ENCODE measurements around the gene ZNF263.

Gene ZNF263

DNA sequence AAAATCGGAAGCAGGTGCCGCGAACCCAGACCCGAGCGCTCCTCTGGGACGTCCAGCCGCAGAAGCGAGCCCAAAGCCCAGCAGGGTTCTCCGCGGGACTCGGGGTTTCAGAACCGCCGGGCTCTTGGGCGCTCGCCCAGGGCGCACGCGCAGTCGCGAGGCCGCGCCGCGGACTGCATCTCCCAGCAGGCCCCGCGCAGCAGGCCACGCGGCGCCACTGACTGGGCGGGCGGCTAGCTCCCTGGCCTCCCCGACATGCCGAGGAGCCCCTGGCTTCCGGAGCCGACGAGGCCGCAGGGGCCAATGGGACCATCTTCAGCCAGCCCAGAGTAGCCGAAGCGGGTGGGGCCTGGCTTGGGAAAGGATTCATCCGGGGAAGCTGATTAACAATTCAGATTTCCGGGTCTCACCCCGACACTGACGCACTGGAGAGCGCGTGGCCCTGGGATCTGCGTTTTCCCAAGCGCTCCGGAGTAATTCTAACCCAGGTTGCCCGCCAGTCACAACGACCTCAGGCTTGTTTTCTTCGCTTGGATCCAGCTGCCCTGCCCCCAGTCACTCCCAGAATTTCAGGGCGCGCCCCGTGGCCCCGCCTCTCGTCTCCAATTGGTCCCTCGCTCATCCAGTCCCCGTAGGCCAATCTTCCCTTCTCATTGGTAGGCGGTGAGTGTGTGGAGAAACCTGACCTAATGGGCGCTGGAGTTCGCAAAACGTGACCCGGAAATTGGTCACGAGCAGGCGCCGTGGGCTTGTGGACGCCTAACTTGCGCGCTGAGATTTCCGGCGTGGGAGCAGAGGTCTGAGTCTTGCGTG, at the start of gene ZNF263:
Gene ZNF263 (plus strand): TSS at position 762 of the 813 bp plus-strand sequence. CDS start 328 bp downstream, outside the sequence.
- DNase-seq (ENCODE audit: low read depth in 2 of 2), result peak; percentile 86 to 91

DNA sequence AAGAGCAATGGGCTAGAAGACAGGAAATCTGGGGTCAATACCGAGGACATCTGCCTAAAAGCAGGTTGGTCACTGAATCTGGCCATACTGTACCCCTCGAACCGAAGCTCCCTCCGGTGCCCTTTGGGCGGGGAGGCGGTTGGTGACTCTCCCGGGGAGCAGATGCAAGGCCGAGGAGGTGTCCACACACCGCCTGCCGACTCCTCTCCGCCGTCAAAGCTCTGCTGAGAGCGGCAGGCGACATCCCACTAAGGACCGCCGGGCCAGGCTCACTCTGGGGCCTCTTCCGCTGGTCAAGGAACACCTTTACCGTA, 48.8 kb upstream of the ZNF263 start:
- DNase-seq (ENCODE audit: low read depth in 2 of 2), result peak in 1 of 2 donors; percentile 12

DNA sequence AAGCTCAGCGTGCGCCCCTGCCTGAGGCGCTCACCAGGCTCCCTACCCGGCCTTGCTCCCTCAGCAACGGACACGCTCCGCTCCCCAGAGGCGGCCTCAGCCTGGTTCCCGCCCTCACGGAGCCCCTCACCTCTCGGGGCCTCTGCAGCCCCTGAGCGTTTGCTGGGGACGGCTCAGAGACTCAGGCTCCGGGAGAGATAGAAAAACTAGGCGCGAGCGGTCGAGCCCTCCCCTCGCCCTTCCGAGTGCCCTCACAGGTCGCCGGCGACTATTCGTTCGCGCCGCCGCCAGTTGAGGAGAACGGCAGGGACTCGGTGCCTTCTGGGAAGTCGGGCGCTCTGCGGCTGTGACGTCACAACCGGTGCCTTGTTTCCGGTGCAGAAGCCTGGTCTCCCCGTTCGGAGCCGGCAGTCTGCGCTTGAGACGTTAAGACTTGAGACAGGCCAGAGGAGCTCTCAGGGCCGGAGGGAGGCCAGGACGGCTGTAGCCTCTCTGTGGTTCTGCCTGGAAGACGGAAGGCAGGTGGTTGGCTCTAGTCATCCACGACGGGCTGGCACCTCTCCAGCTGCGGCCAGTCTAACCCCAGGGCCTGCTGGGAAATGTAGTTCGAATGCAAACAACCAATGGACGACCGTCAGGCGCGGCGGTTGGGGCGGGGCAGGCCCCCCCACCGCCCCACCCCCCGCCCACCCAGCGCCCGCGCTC, 48.3 kb upstream of the ZNF263 start, which contains the start of gene ZNF200:
Gene ZNF200 (minus strand): TSS at position 302 of the 705 bp plus-strand sequence. CDS start 1,403 bp downstream, outside the sequence.
- DNase-seq (ENCODE audit: low read depth in 2 of 2), result peak; percentile 92 to 93

DNA sequence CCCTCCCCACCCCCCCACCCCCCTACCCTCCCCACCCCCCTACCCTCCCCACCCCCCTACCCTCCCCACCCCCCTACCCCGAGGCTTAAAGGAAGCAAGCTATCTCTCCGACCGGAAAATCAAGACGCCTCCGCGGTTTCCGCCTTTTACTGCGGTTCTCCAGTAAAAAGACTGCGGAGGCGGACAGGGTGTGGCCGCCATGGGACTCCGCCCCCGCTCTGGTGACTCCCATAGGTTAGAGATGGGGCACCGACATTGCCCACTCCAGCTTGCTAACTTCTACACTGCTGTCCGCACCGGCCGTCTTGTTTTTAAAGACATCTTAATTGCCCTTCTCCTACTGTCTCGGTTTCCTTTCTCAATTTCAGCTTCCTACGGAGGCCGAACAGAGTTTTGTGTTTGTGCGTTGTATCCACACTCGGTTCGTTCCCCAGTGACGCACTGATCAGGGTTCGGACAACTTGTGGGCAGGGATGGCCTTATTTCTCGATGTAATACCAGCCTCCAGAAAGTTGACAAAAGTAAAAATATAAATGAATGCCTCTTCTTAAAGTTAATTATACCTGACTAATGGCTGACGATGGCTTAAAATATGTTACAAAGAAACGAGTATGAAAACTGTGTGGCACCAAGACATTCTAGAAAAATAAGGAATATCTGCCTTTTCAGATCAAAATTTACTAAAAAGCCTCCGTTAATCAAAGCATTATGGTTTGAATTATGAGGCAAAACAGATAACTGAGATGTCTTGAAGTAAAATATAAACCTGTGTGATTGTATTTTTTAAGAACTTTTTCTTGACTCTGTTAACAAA, 47.2 kb upstream of the ZNF263 start:
- DNase-seq (ENCODE audit: low read depth in 2 of 2), result peak in 1 of 2 donors; percentile 19

DNA sequence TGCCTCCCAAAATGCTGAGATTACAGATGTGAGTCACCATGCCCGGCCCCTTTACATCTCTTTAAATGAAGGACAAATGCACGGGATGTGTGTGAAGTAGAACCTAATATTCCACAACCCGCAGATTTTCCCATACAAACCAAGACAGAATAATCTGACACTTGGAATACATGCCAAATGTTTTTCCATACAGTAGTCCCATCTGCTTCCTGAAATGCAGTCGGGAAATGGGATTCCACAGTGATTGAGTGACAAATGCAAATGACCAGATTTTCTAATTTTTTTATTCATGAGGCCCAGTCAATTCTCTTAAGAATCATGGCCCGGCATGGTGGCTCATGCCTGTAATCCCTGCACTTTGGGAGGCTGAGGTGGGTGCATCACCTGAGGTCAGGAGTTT, 41.5 kb upstream of the ZNF263 start:
- DNase-seq (ENCODE audit: low read depth in 2 of 2), result no peak

DNA sequence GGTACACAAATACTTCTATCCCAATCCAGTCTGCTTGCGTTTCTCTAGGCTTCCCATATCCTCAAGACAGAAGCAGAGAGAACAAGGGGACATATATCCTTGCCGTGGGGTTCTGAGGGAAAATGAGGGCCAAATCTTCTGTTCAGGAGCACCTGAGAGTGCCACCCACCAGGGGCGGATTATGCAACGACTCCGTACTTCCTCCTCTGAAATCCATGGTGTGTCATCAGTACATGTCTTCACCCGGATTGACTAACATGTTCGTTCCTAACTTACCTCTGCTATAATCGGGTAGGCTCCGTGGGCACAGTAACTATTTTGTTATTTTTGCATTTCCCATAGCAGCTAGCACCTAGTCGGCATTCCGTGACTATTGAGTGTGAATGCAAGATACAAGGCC, 40.6 kb upstream of the ZNF263 start:
- no peak for DNase-seq (ENCODE audit: low read depth in 2 of 2)

DNA sequence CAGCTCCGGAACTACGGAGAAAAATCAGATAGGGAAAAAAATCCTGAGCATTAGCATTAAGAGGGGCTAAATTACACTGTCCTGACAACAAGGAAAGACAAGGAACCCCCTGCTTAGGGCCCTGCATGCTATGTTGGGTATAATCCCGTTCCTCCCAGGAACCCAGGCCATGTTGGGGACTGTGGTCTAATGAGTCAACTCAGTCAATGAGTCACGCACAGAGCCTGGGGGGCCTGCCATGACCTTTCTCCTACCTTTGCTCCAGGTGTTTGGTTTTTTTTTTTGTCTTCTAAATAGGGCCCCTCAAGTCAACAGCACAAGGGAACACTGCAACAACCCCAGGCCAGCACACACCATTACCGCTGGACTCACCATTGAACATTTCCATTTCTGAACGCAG, 39.4 kb upstream of the ZNF263 start:
- no peak for DNase-seq (ENCODE audit: low read depth in 2 of 2)

DNA sequence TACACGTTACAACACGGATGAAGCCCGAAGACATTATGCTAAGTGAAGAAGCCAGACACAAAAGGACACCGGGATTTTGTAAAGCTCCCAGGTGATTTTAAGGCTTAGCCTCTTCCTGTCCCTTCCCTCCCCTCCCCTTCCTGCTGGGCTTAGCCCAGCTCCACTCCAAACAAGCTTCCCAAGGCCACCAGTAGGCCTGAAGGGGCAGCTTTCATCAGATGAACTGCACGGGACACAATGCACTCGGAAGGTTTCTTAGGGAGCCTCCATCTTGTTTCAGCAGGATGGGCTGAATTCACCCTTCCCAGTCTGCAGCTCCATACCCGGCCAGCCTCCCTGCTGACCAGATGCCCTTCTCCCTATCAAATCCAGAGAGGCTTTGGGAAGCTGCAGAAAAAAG, 37.3 kb upstream of the ZNF263 start:
- DNase-seq (ENCODE audit: low read depth in 2 of 2), result no peak

DNA sequence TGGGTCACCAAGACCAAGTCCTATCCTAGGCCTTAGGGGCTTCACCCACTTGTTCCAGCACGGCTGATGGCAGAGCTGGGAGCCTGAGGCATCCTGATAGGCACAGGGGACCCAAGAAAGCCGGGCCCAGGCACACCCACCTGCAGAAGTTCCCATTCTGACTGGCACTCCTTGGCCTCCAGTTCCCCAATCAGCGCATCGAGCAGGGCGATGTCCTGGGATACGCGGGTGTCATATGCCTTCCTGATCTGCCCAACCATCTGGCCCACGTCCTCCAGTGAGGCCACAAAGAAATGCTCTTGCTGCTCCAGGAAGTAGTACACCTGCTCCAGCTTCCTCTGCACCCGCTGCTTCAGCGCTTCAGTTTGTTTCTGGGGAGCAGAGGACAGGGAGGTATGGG, 36.4 kb upstream of the ZNF263 start:
- DNase-seq (ENCODE audit: low read depth in 2 of 2), result no peak

DNA sequence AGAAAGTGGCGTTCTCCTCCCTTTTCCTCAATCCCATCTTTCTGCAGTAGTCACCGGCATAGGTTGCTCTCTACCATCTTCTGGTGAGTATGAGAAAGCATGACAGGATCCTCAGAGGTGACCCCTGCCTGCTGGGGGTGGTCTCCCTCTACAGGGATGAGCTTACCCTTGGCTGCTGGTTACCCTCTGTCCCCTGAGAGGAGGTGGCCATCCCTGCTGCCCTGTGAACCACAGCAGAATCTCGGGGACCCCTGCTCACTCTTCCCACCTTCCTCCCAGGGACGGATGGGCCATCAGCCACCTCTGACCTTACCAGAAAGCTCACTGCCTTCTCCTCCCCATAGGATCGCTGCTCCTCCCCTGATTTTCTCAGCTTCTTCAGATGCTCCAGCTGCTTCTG, 34.7 kb upstream of the ZNF263 start:
- DNase-seq (ENCODE audit: low read depth in 2 of 2), result no peak

DNA sequence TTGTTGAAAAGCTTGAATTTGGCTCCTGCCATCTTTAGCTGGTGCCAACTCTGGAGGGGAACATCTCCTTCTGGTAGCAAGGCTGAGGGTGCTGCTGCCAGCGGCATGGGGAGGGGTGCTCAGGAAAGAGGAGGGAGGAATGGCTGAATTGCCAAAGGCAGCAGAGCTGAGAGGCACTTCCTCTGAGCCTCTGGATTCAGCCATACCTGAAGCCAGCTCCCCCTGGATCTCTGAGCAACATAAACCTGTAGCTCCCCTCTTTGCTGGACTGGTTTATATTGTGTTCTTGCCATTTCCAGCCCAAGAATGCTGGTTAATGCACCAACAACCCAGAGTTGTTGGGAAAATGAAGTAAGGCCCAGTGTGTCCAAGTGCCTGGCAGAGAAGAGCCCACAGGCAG, 34.3 kb upstream of the ZNF263 start:
- no peak for DNase-seq (ENCODE audit: low read depth in 2 of 2)

DNA sequence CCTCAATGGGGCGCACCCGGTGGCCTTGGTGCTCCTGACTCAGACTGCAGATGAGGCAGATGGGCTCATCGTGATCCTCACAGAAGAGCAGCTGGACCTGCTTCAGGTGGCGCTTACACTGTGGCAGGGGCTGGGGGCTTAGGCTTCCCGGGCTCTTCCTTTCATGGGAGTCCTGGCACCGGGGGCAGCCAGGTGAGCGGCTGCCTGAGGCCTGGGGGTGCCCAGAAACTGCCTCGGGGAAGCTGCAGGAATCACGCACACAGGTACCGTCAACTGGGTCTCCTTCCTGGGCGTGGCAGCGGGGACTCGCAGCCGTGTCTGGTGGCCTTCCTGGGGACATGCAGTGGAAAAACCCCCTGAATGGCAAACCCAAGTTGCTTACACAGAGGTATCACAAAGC, 33.8 kb upstream of the ZNF263 start:
- no peak for DNase-seq (ENCODE audit: low read depth in 2 of 2)

DNA sequence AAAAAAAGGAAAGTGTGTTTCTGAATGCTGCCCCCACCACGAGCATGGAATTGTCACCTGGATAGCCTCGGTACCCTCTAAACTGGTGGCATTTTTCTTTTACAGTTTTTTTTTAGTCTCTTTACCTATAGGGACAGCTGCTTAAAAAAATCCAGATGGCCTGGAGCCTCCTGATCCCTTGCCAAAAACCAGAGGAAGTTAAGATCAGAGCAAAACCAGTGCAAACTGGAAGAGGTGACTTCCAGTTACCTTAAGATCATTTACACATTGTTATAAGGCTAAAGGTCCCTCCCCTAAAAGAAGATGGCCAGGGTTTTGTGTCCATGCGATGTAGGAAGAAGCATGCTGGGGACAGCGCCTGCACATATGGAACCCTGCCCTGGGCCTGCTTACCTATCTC, 30.3 kb upstream of the ZNF263 start:
- no peak for DNase-seq (ENCODE audit: low read depth in 2 of 2)

DNA sequence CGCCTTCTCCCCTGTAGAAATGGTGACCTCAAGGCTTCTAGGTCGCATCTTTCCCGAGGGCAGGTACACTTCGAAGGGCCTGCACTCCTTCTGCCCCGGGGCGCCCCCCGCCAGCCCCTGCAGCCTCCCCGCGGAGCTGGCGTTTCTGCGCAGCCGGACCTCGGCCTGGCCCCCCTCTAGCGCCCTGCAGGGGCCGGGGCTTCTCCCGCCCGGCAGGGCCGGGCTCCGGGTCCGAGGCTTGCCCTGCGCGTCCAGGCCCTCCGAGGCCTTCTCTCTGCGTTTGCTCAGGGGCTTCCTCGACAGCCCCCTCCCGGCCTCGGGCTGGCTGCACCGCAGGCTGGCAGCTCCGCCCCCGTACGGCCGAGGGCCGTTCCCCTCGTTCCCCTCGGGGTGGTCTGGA, 29.0 kb upstream of the ZNF263 start:
- no peak for DNase-seq (ENCODE audit: low read depth in 2 of 2)

DNA sequence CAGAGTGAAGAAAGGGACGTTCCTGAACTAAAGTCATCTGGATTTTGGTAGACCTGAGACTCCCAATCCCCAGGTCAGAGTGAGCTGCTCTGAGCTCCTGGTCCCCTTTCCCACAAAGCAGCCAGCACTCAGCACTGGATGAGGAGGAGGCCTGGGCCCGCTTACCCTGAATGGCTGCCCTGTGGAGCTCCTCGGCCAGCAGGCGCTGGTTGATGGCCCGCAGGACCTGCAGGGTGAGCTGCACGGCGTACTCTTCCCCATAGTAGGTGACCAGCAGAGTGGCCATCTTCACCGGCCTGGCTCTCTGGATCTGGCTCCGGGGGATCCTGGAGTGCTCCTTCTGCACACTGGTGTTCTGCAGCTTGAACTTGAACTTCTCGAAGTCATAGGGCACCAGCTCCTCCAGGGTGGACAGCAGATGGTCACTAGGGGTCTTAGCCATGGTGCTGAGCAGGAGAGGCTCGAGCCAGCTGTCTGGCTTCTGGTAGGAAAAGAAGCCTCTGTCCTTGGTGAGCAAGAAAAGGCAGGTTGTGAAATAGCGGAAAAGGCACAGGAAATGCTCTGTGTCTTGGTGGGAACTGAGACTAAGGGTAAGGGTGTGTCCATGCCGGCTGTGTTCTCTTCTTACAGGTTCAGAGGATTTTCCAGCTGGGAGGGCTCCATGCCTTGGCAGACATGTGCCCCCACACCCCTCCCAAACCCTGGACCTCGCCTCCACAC, 27.0 kb upstream of the ZNF263 start, which contains the start of gene MEFV:
Gene MEFV (minus strand): TSS at position 488 of the 720 bp plus-strand sequence. CDS start 46 bp downstream, at position 442.
- DNase-seq (ENCODE audit: low read depth in 2 of 2), result no peak

DNA sequence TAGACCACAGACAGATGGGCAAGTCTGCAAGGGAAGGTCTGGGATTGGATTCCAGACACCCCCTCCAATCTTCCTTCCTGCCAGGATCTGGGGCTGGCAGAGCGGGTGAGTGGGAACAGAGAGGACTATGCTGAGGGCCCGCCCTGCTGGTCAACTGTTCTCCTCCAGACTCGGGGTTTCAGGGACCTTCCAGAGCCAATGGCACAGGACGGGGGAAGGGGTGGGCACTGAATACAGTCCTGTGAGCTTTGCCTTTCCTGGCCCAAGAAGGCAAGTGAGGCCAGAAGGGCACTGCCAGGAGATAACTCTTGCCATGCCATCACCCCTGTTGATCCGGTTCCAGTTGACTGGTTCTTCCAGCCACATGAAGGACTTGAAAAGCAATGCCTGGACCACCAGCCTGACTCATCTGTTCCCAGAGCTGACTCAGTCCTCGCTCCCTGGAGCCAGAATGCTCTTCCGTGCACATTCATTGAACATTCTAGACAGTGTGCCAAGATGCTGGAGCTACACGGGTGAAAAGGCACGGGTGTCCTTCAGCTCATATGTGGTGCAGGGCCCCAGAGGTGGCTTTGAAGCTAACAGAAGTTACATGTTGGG, 26.3 kb upstream of the ZNF263 start:
- no peak for DNase-seq (ENCODE audit: low read depth in 2 of 2)

DNA sequence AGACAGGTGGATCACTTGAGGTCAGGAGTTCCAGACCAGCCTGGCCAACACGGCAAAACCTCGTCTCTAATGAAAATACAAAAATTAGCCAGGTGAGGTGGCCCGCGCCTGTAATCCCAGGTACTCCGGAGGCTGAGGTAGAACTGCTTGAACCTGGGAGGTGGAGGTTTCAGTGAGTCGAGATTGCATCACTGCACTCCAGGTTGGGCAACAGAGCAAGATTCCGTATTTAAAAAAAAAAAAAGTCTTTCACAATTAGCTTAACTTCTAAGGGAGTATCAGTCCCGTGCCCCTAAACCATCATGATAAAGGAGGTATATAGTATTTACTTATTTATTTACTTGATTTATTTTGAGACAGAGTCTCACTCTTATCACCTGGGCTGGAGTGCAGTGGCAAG, 23.5 kb upstream of the ZNF263 start:
- no peak for DNase-seq (ENCODE audit: low read depth in 2 of 2)

DNA sequence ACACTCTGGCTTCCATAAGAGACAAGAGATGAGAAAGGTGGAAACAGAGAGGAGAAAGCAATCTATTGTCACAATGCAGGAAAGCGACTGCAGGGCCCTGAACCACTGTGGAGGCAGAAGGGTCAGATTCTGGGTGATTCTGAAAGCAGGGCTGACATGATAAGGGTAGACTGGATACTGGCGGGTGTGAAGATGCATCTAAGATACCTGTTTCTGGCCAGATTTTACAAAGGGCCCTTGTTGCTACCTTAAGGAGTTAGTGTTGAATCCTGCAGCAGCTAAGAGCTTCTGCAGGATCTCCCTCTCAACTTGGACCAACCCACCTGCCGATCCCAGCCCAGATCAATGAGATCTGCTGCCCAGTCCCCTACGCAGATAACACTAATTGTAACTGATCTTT, 20.8 kb upstream of the ZNF263 start:
- no peak for DNase-seq (ENCODE audit: low read depth in 2 of 2)

DNA sequence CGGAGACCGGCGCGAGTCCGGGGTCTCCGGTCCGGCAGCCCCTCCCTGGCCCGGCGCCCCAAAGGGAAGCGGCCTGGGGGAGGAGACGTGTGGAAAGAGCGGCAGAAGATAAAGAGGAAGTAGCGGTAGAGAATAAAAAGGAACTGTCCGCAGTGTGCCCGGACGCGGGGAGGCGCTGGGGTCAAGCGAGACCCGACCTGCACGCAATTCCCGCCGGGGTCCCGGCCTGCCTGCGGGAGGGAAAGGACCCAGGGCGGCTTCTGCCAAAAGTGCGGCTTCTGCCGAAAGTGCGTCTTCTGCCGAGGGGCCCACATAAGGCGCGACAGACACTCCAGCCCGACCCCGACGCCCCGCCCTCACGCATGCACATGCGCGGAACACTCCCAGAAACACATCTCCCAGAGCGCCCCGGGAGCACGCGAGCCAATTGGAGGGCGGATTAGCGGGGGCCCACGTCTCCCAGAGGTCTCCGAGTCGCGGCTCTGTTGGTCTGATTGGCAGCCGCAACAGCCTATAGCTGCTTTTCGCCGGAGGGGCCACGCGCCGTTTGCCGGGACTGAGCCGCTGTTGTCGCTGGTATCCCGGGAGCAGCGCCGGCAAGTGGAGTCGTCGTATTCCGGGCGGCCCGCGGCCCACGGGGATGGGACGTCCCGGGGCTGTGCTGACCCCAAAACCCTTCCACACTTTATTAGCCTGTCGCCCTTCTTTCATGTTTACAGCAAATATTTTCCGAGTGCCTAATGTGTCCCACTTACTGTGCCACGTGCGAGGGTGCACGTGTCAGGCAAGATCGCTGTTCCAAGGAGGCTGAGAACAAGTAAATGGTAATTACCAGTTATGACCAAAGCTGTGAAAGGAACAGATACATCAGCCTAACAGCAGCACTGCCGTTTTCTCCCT, 18.9 kb upstream of the ZNF263 start:
- peak; percentile 97 to 99 for DNase-seq (ENCODE audit: low read depth in 2 of 2)

DNA sequence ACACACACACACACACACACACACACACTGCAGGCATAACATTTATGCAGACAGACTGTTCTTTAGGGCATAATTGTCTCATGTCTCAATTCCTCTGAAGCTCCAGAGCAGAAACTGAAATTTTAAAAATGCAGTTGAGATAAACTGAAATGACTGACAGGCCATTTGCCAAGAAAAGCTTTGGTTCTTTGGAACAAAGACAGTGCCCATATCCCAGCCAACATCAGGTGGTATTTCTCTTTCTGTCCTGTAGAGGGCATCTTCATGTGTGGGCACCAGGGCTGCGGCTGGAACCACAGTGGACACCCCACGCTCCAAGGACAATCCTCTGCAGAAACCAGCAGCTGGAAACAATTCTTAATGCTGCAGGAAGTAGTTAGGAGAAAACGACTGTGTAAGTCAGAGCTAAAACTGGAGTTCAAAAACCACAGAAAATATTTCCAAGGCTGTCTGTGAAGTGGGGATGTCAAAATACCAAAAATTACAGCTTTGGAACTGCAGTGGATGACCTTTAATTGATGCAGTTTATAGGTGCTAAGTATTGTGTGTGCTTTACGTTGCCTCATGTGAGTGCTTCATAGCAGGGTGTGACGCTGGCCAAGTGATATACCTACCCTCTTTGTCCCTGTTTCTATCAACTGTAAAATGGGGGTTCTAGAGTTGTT, 16.3 kb upstream of the ZNF263 start:
- DNase-seq (ENCODE audit: low read depth in 2 of 2), result no peak

Measured in stimulated activated CD4-positive, alpha-beta T cell treated with anti-CD3 and anti-CD28 coated beads, Interleukin-4, amount 100 ng/mL, for 48 hours (primary cell).